AG08395 (cell line): Measurements from ENCODE around the gene NT5C2.
"Not testable (repeated sequence)": the region's sequence is repeated elsewhere in the genome, so short reads cannot be mapped to it uniquely, and the experiment has no call there.

Source experiments
- DNase-seq: peaks from one replicate; pipeline ENCODE4 v3.0.0; 2012; ENCODE audit warnings: mixed read lengths, low spot score

The NT5C2 gene

DNA sequence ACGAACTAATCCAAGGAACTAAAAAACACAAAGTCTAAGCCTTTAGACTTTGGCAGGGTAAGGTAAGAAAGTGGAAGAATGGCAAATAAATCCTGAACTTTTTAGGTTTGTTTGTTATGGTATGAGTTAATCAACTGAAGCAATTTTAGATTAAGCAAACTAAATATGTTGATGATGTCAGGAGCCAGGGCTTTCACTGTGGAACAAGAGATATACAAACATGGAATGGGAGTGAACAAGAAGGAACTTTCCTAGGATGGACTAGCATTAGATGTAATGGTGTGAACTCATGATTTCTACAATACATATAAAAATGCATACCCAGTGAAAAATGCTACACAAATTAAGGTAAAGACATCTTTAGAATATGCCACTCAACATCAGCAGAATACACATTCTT lies 35.8 kb downstream of the NT5C2 start:
- no peak for DNase-seq

DNA sequence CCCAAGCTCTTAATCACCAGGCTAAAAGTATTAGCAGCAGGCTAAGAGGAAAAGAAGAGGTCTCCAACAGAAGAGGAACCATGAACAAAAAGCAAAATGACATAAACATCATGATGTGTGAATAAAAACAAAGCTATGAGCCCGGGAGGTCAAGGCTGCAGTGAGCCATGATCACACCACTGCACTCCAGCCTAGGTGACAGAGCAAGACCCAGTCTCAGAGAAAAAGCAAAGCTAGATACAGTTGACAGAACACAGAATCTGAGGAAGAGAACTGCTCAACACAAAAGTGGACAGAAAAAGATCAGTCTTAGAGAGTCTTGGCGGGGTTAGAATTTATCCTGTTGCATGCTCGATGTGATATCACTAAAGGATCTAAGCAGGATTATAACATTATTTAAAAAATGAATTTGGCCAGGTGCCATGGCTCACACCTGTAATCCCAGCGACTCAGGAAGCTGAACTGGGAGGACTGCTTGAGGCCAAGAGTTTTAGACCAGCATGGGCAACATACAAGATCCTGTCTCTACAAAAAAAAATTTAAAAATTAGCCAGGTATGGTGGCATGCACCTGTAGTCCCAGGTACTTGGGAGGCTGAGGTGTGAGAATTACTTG lies 37.5 kb downstream of the NT5C2 start:
- no peak for DNase-seq

DNA sequence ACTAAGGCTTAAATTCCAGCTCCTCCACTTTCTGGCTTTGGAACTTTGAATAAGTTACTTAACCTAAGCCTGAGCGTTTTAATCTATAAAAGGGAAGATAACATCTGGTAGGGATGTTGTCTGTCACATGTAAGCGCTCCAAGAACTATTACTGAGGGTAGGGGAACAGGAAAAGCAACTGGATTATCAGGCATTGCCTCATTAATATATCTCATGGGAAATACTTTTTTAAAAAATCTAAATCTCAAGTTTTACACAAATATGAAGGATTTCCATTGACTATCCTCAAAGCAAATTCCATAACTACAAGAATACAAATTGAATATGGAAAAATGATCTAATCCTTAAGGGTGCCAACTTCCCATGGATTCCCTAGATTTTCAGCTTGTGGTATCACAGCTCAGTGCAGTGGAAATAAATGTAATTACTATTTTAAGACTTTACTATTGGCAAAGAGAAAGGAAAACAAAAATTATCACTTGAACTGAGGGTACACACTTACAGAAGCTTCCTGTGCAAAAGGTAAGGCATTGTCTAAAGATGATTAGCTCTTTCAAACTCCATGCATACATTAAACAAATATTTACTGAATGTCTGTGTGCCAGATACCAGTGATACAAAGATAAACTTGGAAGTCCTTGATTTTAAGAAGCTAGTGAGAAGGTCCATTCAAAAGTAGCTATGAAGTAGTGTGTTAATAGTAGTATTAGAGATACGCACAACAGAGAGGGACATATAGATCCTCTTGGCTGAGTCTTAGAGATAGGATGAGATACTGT lies 38.4 kb downstream of the NT5C2 start:
- DNase-seq, result no peak

DNA sequence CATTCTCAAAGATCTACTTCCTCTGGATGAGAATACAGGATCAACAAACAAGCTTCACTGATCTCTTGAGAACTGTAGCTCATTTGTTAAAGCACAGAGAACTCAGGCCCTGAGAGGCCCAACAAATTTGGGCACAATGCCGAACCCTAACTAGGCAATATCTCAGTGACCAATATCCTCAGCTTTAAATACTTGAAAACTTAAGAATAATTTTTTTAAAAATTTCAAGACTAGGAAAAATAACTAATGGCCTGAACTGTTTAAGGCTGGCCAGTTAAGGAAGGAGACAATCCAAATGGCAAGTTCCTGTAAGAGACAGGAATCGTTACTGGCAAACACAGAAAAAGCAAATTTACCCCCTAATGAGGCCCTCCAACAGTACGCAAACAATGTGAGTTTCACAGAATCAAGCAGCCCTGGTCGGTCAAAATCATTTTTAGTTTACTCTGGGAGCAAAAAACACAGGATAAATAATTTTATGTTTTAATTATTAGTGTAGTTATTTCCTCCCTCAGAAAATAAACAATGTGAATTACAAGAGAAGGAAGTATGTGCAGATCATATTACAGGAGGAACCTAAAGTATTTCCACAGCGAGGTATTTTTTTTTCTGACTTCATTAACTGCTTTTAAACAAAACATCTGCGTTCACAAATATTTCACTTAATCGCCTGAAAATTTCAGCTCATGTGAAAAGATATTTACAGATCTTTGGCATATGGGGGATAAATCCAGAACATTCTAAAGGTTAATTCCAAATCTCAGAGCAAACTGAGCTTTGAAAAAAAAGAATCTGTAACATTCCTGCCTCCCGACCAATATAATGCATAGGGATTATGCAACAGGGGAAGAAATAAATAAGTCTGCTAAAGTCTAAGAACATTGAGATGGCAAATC lies 39.5 kb downstream of the NT5C2 start:
- peak; percentile 27 for DNase-seq

DNA sequence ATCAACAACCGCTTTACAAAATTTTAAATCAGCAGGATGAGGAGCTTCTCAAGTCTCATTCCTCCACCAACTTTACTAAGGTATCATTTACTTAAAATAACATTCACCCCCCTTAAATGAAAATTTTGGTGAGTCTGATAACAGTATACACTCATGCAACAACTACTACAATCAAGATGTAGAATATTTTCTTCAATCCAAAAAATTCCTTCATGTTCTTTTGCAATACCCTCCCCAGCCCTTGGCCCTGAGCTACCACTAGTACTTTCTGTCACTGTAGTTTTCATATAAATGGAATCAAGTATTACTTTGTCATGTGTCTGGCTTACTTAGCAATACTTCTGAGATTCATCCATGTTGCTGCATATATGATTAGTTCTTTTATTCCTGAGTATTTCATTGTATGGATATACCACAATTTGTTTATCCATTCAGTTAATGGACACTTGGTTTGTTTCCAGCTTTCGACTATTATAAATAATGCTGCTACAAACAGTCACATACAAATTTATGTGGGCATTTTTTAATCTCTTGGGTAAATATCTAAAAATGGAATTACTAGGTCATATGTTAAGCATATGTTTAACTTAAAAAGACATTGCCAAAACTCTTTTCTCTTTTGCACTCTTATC lies 43.0 kb downstream of the NT5C2 start:
- DNase-seq, result no peak

DNA sequence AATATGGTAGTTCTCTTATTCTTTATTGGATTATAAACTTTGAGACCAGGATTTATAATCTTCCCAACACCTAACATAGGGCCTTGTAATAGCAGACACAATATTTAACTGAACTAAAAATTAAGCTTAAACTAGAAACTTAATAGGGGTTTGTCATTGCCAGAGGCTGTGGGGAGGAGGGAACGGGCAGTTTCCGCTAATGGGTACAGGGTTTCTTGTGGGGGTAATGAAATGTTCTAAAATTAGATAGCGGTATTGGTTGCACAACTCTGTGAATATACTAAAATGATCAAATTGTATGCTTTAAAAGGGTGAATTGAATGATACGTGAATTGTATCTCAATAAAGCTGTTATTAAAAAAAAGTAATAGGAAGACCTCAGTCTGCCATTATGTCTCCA lies 45.4 kb downstream of the NT5C2 start:
- DNase-seq, result no peak

DNA sequence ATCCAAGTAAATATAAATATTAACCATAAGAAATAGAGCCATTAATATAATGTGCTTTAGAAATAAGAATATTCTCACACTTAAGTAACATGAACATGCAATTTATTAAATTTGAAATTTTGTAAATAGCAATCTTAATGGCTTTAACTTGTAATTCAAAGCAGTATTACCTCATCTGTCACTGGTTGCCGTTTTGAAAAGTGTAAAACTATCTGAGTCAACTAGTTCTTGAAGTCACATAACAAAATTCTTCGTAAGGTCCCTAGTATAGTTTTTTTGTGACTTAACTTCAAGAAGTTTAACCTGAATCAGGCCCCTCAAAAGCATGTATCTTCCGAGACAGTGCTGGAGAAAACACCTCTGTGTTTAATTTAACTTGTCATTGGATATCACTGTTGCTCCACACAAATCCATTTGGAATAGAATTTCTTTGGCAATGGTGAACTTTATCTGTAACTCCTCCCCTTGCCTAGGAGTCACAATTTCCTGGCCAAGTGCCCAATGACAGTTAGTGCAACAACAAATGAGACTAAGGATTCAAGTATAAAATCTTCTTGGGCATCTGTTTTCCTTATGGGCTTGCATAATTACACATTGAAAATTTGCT lies 47.1 kb downstream of the NT5C2 start:
- peak; percentile 72 for DNase-seq

DNA sequence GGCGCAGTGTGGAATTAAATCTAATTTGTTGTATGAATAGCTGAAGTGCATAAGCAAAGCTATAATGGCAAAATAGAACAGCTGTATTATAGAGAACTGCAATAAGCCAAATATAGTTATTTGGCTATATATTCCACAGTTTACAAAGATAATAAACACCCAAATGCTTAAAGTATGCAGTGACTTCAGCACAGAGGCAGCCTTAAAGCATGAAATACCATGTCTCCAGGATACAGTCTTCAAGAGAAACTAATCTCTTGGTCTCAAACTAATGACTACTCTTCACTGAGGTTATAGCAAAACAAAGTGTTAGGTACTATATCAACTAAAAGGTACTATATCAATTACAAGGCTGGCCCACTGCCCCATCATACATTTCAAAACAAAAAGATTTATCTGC lies 48.0 kb downstream of the NT5C2 start:
- DNase-seq, result peak; percentile 28

DNA sequence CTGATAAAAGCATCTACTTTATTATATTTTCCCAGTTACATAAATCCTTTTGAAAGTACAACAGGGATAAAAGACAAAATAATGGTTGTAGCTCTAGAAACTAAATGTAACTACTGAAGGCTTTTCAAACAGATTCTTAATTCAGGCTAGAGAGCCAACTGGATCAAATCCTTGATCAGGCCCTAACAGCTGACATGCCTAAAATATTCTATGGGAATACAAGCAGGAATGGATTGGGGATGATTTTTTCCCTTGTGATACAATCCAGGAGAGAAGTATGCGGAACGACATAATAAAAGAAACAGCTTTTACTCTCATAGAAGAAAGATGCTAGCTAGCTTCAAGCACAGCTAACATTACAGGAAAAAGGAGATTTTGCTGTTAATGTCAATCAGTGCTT lies 49.0 kb downstream of the NT5C2 start:
- no peak for DNase-seq

DNA sequence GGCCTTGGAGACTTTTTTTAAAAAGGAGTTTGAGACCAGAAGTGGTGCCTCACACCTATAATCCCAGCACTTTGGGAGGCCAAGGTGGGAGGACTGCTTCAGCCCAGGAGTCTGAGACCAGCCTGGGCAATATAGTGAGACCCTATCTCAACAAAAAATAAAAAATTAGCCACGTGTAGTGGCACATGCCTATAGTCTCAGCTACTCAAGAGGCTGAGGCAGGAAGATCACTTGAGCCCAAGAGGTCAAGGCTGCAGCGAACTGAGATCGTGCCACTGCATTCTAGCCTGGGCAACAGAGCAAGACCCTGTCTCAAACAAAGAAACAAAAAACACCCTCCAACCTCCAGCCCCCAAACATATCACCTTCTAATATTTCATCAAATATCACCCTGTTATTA lies 49.4 kb downstream of the NT5C2 start:
- DNase-seq, result not testable (repeated sequence)

DNA sequence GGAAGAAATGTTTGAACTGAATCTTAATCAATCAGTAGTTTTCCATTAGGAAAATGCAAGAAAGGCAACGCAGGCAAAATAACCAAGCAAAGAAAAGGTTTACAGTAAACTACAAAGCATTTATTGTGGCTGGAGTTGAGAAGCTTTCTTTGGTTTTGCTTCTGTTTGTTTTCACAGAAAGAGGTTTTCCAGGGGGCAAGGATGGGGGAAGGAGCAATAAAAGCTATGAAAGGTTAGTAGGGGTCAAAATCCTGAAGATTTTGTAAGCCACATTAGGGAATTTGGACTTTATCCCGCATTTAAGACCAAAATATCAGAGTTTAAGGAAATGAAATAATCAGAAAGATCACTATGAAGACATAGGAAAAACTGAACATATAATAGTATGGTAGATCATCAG lies 51.1 kb downstream of the NT5C2 start:
- no peak for DNase-seq

DNA sequence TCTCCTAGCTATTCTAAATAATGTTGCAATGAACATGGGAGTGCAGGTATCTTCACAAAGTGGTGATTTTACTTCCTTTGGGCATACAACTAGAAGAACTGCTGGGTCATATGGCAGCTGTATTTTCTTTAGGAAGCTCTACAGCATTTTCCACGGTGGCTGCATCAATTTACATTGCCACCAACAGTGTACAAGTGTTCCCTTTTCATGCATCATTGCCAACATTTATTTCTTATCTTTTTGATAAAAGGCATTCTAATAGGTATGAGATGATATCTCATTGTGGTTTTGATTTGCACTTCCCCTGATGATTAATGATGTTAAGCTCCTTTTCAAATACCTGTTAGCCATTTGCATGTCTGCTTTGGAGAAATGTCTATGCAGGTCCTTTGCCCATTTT lies 52.6 kb downstream of the NT5C2 start:
- no peak for DNase-seq

DNA sequence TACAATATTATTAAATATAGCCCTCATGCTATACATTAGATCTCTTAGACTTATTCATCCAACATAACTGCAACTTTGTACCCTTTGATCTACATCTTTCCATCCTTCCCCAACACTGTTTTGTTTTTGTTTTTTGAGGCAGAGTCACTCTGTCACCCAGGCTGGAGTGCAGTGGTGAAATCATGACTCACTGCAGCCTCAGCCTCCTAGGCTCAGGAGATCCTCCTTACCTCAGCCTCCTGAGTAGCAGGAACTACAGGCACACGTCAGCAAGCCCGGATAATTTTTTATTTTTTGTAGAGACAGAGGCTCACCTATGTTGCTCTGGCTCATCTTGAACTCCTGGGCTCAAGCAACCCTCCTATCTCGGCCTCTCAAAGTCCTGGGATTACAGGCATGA lies 53.3 kb downstream of the NT5C2 start:
- DNase-seq, result no peak

DNA sequence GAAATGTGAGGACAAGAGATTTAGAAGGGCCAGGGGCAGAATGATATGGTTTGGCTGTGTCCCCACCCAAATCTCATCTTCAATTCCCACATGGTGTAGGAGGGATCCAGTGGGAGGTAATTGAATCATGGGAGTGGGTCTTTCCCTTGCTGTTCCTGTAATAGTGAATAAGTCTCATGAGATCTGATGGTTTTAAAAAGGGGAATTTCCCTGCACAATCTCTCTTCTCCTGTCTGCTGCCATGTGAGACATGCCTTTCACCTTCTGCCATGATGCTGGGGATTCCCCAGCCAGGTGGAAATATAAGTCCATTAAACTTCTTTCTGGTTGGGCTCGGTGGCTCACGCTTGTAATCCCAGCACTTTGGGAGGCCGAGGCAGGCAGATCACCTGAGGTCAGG lies 57.9 kb downstream of the NT5C2 start:
- DNase-seq, result not testable (repeated sequence)

DNA sequence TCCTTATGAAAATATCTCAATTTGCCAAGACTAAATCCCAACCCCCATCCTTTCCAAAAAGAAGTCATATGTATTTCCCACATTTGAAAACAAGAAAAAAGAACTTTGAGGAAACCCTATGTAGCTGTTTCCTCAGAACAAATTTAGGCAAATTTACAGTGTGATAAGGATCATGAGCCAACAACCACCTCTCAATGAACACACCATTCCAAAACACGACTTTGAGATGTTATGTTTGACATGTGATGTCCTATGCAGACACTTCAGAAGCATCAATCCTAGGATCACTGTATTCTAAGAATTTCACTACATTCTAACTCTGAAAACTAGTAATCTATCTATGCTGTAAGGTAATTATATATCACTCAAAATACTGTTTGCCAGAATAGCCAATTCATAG lies 62.2 kb downstream of the NT5C2 start:
- DNase-seq, result no peak

DNA sequence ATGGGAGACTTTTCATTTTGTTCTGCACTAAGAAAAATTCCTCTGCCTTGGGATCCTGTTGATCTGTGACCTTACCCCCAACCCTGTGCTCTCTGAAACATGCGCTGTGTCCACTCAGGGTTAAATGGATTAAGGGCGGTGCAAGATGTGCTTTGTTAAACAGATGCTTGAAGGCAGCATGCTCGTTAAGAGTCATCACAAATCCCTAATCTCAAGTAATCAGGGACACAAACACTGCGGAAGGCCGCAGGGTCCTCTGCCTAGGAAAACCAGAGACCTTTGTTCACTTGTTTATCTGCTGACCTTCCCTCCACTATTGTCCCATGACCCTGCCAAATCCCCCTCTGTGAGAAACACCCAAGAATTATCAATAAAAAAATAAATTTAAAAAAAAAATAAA lies 62.9 kb downstream of the NT5C2 start:
- DNase-seq, result not testable (repeated sequence)

DNA sequence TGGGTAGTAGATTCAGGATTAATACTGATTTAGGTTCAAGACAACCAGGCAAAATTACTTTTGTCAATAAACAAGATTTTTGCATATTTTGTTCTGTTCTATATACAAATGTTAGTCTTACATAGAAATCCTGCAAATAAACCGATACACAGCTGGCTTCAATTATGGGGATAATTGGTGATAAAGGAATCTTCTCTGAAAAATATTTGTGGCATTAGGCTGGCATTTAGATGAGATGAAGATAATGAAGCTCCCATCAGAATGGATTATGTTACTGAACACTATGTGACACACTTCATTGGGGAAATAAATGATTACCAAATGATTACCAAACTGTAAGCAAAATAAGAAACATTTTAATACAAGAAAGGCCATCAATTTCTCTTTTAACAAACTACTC lies 65.8 kb downstream of the NT5C2 start:
- DNase-seq, result no peak

DNA sequence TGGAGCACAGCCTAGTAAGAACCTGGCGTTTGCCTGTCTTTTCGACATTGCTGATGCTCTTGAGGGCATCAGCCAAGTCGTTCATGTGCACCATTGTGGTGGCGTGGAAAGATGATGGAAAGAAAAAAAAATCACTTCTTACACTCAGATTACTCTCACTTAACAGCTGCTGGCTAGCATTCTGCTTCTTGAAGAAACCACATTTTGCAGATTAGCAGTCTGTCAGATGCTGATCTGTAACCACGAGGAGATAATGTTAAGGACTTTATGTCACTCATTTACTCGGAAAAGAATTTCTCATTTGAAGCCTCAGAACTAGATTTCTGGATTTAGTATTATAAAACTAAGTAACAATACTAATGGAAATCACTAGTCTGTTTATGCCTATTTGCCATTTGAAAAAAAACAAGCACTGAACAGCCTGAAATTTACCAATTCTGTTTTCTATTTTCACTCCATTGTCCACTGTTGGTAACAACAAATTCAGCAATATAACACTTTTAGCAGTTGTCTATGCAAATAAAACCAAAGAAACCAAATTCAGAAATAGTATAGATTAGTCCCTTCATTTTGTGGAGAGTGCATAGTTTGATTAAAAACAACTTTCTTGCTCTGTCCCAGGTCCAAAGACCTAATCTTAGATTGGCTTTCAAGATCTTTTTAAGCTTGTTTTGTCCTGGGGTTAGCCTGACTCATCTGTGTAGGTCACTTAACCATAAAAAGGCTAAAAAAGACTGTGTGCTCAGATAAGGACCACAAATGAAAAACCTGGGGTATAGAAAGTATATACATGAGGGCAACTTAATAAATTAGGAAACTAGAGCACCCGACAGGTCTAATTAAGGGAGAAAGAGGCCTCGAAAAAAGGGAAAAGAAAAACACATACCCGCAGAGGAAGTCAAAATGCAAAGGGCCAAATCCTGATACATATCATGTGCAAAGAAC lies 67.5 kb downstream of the NT5C2 start:
- no peak for DNase-seq

DNA sequence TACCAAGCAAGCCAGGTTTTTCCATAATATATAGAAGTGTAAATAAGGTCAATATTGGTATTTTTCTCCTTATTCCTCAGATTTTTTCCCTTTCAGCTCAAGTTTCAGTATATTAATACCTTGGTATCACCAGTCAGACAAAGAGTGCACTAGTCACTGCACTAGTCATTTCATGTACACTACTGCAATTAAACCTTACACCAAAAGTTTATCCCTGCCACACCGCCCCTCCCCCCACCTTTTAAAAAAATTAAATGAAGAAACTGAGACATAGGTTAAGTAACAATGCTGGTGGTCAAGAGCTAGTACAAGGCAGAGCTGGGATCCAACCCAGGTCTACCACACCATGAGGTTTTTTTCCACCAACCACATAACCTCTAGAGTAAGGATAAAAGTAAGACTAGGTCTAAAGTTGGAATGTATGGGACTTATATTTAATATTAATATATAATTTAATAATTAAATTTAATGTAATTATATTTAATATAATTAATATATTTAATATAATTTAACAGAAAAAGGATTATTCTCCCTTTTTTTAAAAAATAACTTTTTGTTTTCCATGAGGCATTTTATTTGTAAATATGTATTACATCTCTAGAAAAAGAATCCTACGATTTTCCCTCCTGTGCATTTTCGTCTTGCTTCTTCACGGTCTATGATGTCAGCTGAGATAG lies 68.5 kb downstream of the NT5C2 start:
- no peak for DNase-seq

DNA sequence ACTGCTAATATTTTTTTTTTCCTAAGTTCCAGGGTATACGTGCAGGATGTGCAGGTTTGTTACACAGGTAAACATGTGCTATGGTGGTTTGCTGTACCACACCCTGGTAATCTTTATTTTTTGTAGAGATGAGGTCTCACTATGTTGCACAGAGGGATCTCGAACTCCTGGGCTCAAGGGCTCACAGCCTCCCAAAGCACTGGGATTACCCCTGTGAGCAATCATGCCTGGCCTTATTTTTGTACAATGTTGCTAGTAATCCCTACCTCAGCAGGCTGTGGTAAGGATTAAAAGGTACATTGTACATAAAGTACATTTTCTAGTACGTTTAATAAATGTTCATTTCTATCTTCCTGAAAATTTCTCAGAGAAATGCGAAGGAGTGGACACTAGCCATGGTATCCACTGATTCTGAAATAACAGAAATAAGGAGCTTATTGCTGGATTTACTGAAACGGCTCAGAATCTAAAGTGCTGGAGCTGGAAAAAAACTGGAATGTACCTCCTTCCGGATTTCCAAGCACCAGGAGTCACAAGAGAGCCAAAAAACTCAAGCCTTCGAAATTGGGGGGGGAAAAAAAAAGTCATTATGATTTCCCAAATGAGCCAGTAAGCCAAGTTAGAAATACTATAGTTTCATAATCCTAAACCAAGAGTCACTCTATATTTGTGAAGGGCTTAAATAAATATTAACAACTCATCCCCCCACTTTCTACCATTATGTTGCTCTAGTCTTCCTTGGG lies 69.6 kb downstream of the NT5C2 start:
- DNase-seq, result no peak
